Smooth muscle cell (in vitro differentiated cells): Measurements from ENCODE around the gene KRT72. TPM values are rescaled to one million over a fixed set of nuclear protein-coding genes. Genes with fewer than 3 reads are reported as not detected.

Experiments
- DNase-seq: peaks from one replicate; lab custom pipeline; 2025; ENCODE audit not compliant: unreplicated experiment; lab: John Stamatoyannopoulos, UW
- H2AFZ ChIP-seq: fragments of 200-600 bp; sonication (generic); 2 replicates; pipeline ENCODE4 v1.6.0; 2016; ENCODE audit warnings: antibody characterized with exemption, low read depth, mild to moderate bottlenecking
- H3F3A ChIP-seq: fragments of 200-600 bp; sonication (generic); 2 replicates; pipeline ENCODE4 v1.6.0; 2017; ENCODE audit warnings: antibody characterized with exemption, low read depth
- H3K27ac ChIP-seq: fragments of 200-600 bp; sonication (generic); 2 replicates; pipeline ENCODE4 v1.5.1; 2016; ENCODE audit warnings: low read depth, mild to moderate bottlenecking
- H3K27me3 ChIP-seq: fragments of 200-600 bp; sonication (generic); 2 replicates; pipeline ENCODE4 v1.6.1; 2016; ENCODE audit warnings: low read depth, mild to moderate bottlenecking
- H3K36me3 ChIP-seq: fragments of 200-600 bp; sonication (generic); 2 replicates; pipeline ENCODE4 v1.5.1; 2016; ENCODE audit warnings: low read depth
- H3K4me1 ChIP-seq: fragments of 200-600 bp; sonication (generic); 2 replicates; pipeline ENCODE4 v1.5.1; 2016; ENCODE audit warnings: low read depth
- H3K4me2 ChIP-seq: fragments of 200-600 bp; sonication (generic); 2 replicates; pipeline ENCODE4 v1.6.0; 2016; ENCODE audit warnings: mild to moderate bottlenecking
- H3K4me3 ChIP-seq: fragments of 200-600 bp; sonication (generic); 2 replicates; pipeline ENCODE4 v1.5.1; 2016; ENCODE audit warnings: mild to moderate bottlenecking
- H3K79me2 ChIP-seq: fragments of 200-600 bp; sonication (generic); 2 replicates; pipeline ENCODE4 v1.6.0; 2016; ENCODE audit warnings: low read depth, mild to moderate bottlenecking
- H3K9ac ChIP-seq: fragments of 200-600 bp; sonication (generic); 2 replicates; pipeline ENCODE4 v1.6.0; 2016; ENCODE audit warnings: low read depth
- H3K9me3 ChIP-seq: fragments of 200-600 bp; sonication (generic); replicated peaks from 2 replicates; pipeline ENCODE4 v1.5.1; 2016; ENCODE audit warnings: low read depth
- H4K20me1 ChIP-seq: fragments of 200-600 bp; sonication (generic); 2 replicates; pipeline ENCODE4 v1.6.0; 2016; ENCODE audit warnings: low read depth
- WGBS: methylation state at CpG from one replicate; pipeline ENCODE4 v1.1.7; 2016; ENCODE audit warnings: low lambda C conversion rate; 5-methylcytosine and 5-hydroxymethylcytosine counted together
- polyA plus RNA-seq: library from polyadenylated mRNA; unstranded; fragments of >200 nt; fragmentation: Nextera tagmentation; extraction: Ambion mirVana; gene quantifications from 2 replicates; pipeline ENCODE4 v1.2.1, GENCODE V29; 2016
- total RNA-seq: library from RNA; depleted of rRNA; stranded (reverse); fragments of >200 nt; gene quantifications from 2 replicates; pipeline ENCODE4 v1.2.3, GENCODE V29; 2014
- TF ChIP-seq, protein P1 (sequence below): fragments of 200-600 bp; sonication (generic); IDR thresholded peaks from 2 replicates; pipeline ENCODE4 v1.5.1; 2017; ENCODE audit warnings: borderline replicate concordance, mild to moderate bottlenecking, antibody characterized with exemption; ENCODE audit not compliant: insufficient read depth, poor library complexity, severe bottlenecking

KRT72 gene
- total and polyA plus RNA-seq, 2 experiments from 2014 or later: not detected

DNA sequence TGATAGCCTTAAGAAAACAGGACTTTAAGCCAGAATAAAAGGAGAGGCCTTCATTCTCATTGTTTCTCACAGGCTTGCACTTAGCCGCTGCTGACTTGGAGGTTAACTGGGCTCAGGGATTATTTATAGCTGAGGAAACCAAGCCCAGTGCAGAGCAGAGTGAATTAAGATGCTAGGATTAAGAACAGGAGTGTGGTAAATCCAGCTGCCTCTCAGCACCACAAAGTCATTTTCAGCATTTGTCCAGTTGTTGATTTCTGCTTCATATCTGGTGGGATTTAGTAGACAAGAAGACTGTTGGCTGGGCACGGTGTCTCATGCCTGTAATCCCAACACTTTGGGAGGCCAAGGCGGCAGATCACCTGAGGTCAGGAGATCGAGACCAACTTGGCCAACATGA, 31.4 kb upstream of the KRT72 start:
- Histone ChIP-seq H3K9me3 (no peaks in the 10 kb centered on the region), H2AFZ (no peak overlapping the region), H4K20me1 (no peaks in the 10 kb centered on the region), H3K9ac (no peak overlapping the region), H3K27me3 (peaks cover 25% of the 10 kb centered on the region), H3K79me2 (no peaks in the 10 kb centered on the region), H3K4me1 (no peaks in the 10 kb centered on the region), H3F3A (no peaks in the 10 kb centered on the region), H3K27ac (no peak overlapping the region), H3K36me3 (no peaks in the 10 kb centered on the region), H3K4me3 (no peak overlapping the region), H3K4me2 (no peak overlapping the region)
- WGBS: 74% methylated on average over 4 of the region's 4 CpGs
- no peak for DNase-seq
- TF ChIP-seq, protein P1, sequence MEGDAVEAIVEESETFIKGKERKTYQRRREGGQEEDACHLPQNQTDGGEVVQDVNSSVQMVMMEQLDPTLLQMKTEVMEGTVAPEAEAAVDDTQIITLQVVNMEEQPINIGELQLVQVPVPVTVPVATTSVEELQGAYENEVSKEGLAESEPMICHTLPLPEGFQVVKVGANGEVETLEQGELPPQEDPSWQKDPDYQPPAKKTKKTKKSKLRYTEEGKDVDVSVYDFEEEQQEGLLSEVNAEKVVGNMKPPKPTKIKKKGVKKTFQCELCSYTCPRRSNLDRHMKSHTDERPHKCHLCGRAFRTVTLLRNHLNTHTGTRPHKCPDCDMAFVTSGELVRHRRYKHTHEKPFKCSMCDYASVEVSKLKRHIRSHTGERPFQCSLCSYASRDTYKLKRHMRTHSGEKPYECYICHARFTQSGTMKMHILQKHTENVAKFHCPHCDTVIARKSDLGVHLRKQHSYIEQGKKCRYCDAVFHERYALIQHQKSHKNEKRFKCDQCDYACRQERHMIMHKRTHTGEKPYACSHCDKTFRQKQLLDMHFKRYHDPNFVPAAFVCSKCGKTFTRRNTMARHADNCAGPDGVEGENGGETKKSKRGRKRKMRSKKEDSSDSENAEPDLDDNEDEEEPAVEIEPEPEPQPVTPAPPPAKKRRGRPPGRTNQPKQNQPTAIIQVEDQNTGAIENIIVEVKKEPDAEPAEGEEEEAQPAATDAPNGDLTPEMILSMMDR: no peak

DNA sequence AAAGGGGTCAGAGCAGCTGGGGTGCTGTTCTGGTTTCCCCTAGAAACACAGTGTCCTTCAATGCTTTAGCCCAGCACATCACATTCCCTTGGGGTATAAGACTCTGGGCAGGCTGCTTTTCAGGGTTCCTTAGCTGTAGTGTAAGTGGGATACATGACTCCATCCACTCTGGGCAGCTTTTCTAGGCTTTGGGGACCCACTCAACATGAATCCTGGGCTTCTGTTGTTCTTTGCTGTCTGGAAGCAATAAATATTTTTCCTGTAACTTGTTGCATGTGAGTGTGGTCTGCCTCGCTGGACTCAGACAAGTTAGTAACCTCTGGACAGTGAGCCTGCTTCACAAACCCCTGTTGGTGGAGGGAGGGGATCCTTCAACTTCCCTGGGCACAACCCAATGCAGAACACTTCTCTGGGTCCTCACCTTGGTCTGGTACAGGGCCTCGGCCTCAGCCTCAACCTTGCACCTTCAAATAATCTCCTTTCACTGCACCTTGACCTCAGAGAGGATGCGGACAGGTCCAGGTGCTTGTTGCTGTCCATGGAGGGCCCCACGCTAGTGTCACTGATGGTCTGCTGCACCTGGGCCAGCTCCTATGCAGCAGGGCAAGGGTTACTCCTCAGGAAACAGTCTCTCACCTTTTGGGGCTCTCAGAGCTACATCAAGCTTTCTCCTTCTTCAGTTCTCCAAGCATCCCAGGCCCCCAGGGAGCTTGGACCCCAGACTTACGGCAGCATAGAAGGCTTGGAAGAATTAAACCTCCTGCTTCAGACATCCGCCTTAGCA, 30.6 kb upstream of the KRT72 start:
- no peak overlapping the region for H3K4me3 ChIP-seq
- no peaks in the 10 kb centered on the region for H4K20me1 ChIP-seq
- H3K4me1 ChIP-seq: no peaks in the 10 kb centered on the region
- no peak overlapping the region for H3K27ac ChIP-seq
- DNase-seq: no peak
- 87% methylated on average over 6 of the region's 6 CpGs for WGBS
- no peak overlapping the region for H2AFZ ChIP-seq
- H3K9me3 ChIP-seq: no peaks in the 10 kb centered on the region
- no peak overlapping the region for H3K4me2 ChIP-seq
- no peaks in the 10 kb centered on the region for H3K79me2 ChIP-seq
- H3K9ac ChIP-seq: no peak overlapping the region
- H3K27me3 ChIP-seq: peaks cover 31% of the 10 kb centered on the region
- TF ChIP-seq, protein P1: no peak
- H3K36me3 ChIP-seq: no peaks in the 10 kb centered on the region
- H3F3A ChIP-seq: no peaks in the 10 kb centered on the region

DNA sequence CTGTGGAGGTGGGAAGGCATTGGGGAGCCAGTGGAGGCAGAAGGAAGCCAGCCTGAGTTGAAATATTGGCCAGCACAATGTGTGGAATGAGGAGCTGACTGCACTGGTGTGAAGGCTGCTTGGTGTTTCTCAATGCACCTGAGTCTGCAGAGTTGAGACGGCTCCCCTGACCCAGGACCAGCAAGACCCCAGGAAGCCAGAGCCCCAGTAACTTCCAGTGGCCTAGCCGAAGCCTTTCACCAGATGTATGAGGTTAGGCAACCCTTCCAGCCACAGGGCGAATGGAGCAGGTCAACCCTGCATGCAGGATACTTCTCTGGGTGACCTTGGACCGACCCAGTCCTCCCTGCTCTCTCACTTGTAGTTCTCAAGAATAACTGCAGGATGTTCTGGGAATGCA, 30.0 kb upstream of the KRT72 start:
- no peak overlapping the region for H3K4me2 ChIP-seq
- H3K4me1 ChIP-seq: no peaks in the 10 kb centered on the region
- no peaks in the 10 kb centered on the region for H4K20me1 ChIP-seq
- DNase-seq: no peak
- no peak overlapping the region for H3K27ac ChIP-seq
- no peaks in the 10 kb centered on the region for H3K9me3 ChIP-seq
- no peaks in the 10 kb centered on the region for H3K36me3 ChIP-seq
- no peak overlapping the region for H3K4me3 ChIP-seq
- TF ChIP-seq, protein P1: no peak
- no peaks in the 10 kb centered on the region for H3F3A ChIP-seq
- no peak overlapping the region for H2AFZ ChIP-seq
- WGBS: 63% methylated on average over 4 of the region's 4 CpGs
- H3K79me2 ChIP-seq: no peaks in the 10 kb centered on the region
- H3K27me3 ChIP-seq: peaks cover 31% of the 10 kb centered on the region
- H3K9ac ChIP-seq: no peak overlapping the region
